Fibroblast of villous mesenchyme (primary cell): ENCODE results near the gene SUSD4. TPM values are rescaled to one million over a fixed set of nuclear protein-coding genes. Genes with fewer than 3 reads are reported as not detected.
"Not testable (repeated sequence)": the region's sequence is repeated elsewhere in the genome, so short reads cannot be mapped to it uniquely, and the experiment has no call there.

Experiments
- DNase-seq: peaks from one replicate; pipeline ENCODE4 v3.0.0-alpha.2; 2010; ENCODE audit warnings: low read depth
- H3K4me3 ChIP-seq: 2 replicates; pipeline ENCODE4 v1.5.1; 2011; ENCODE audit warnings: low read depth, mild to moderate bottlenecking, low read length
- CTCF ChIP-seq: IDR thresholded peaks from 2 replicates; pipeline ENCODE4 v1.5.1; 2012; ENCODE audit warnings: low read depth, mild to moderate bottlenecking, low read length; ENCODE audit not compliant: insufficient read depth
- total RNA-seq: library from RNA; depleted of rRNA; stranded (reverse); fragments of >200 nt; gene quantifications from 2 replicates; pipeline ENCODE4 v1.2.3, GENCODE V29; 2012

Gene SUSD4
- total RNA-seq, 1 donor, result not detected

GRCh38 chr1:223403184-223403815, 39.3 kb upstream of the SUSD4 start:
- TF ChIP-seq CTCF, result no peak

GRCh38 chr1:223402790-223403142, 38.8 kb upstream of the SUSD4 start:
- DNase-seq, result no peak
- H3K4me3 ChIP-seq, result no peak overlapping the region
- no peak for TF ChIP-seq CTCF

More at GRCh38 chr1:223403184-223403815, 39.3 kb upstream of the SUSD4 start:
- DNase-seq, result peak; percentile 44
- no peak overlapping the region for H3K4me3 ChIP-seq

GRCh38 chr1:223401873-223402789, 38.2 kb upstream of the SUSD4 start:
- peak; percentile 61 for DNase-seq
- TF ChIP-seq CTCF, result no peak
- no peak overlapping the region for H3K4me3 ChIP-seq

GRCh38 chr1:223399393-223399792, 35.4 kb upstream of the SUSD4 start:
- H3K4me3 ChIP-seq, DNase-seq: not testable (repeated sequence)

- DNase-seq, result no peak
- TF ChIP-seq CTCF, result no peak
- no peak overlapping the region for H3K4me3 ChIP-seq
Observed at GRCh38 chr1:223394706-223395105, 30.7 kb upstream of the SUSD4 start.

GRCh38 chr1:223394242-223394641, 30.3 kb upstream of the SUSD4 start:
- no peak for TF ChIP-seq CTCF
- no peak overlapping the region for H3K4me3 ChIP-seq
- DNase-seq, result no peak
